Mucosa of gallbladder (tissue), 1 donor: Measurements from ENCODE around the gene ADCY1. TPM values are rescaled to one million over a fixed set of nuclear protein-coding genes. Genes with fewer than 3 reads are reported as not detected.
A peak's percentile ranks its signal among the peaks of the same experiment; 100 is the strongest.

Experiments
- DNase-seq: peaks from one replicate; pipeline ENCODE4 v3.0.0-alpha.2; 2020; ENCODE audit warnings: low spot score
- total RNA-seq: library from RNA; stranded (reverse); gene quantifications from one replicate; pipeline ENCODE4 v1.2.1, GENCODE V29; 2021
- donor health status: DM: no; HTN: no; CAD: no.

ADCY1 gene
- total RNA-seq, 1 donor from 2014 or later: 1.5 TPM

DNA sequence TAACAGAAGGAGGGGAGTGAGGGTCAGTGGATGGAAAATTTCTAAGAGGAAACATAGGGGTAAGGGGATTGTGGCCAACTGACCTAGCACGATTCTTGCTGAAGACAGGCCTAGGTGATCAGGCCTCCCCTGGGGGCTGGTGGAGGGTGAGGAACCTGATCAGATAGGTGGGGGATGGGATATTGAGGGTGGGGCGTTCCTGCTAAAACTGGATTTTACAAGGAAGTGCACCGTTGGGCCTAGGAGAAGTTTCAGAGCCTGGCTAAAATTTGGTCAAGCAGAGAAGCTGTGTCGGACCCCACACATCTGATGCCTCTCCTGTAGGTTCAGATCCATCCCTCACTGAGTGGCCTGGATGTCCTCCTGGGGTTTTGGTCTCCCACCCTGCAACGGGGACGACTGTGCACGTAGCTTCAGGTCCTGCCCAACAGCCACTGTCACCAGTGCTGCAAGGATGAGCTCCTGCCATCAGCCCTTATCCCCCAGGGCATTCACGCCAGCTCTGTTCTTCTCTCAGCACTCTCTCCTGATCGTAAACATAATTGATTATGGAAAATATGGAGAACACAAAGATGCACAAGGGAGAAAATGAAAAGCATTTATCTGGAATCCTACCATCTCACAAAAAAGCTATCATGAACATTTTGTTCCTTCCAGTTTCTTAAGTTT, 89.9 kb downstream of the ADCY1 start:
- DNase-seq: peak; percentile 6

- no peak for DNase-seq
These were observed 91.0 kb downstream of the ADCY1 start for GRCh38 chr7:45665172-45665571.

GRCh38 chr7:45670227-45670626, 96.1 kb downstream of the ADCY1 start:
- no peak for DNase-seq

DNA sequence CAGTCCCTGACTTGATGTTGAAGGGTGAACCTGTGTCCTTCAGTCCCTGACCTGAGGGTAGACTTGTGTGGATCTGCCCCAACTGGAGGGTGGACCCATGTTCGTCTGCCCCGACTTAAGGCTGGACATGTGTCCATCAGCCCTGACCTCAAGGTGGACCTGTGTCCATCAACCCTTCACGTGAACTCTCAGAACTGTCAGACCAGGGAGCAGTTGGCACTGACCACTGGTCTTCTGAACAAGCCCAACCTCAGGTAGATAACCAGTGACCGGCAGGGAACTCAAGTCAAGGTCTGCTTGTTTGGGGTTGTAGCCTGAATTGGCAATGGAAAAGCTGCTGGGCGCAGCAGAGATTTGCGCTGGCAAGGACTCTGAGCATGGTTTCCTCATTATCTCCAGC, 96.5 kb downstream of the ADCY1 start:
- peak; percentile 9 for DNase-seq

DNA sequence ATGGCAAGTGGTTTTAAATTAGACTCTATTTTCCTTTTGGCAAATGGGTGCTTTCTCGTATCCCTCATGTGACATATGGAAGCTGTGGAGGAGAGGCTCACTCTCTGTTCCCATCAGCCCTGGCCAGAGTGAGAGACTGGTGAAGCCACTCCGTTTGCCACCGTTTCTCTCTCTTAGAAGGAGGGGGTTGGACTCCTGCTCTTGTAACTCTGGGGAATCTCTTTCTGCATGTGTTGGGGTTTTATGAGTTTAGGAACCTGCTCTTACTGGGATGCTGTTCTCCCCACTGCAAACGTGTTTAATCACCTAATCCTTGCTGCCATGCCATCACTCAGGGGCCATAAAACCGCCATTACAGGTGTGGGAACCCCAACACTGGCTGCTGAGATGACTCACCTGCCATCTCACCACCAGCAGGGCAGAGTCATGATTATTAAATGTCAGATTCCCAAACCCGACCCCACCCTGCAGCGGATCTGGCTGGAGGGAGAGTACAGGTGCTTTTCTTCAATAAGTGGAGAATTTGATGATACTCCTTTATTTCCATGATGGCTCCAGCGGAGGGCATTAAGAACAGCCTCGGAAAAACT, 103.2 kb downstream of the ADCY1 start:
- no peak for DNase-seq

GRCh38 chr7:45679516-45679915, 105.3 kb downstream of the ADCY1 start:
- DNase-seq: no peak

- DNase-seq: no peak
These were observed 106.6 kb downstream of the ADCY1 start for GRCh38 chr7:45680776-45681175.

DNA sequence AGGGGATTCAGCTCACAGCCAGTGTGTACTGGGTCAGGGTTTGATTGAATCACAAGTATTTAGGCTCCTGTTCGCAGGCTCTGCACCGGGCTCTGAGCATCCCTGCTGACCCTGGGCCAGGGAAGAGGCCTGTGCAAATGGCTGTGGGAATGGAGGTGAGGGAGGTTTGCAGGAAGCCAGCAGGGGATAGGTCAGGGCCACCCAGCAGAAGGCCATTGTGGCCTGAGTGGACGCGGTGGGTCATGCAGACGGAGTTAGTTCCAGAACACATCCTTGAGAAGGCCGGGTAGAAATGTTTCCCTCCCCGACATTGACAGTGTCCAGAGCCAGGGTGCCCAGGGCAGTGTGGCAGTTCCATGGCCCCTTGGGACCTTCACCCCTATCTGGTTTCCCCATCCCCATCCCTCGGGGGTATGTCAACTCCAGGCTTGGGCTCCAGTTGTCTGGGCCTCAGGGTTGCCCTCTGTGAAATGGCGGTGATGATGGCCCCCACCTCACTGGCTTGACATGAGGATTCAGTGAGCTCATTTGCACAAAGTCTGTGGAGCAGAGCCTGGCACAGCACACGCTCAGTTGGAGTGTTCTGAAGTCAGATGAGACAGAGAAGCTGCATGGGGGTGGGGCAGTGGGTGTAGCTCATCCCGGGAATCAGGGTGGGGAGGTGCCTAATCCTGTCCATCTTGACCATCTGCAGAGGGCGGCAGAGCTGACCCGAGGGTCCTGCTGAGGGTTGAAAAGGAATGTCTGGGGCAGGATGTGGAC, 107.6 kb downstream of the ADCY1 start:
- peak; percentile 8 for DNase-seq

- DNase-seq: no peak
These were observed 108.2 kb downstream of the ADCY1 start for GRCh38 chr7:45682358-45682735.

GRCh38 chr7:45682836-45683555, 108.8 kb downstream of the ADCY1 start:
- no peak for DNase-seq

- no peak for DNase-seq
These were observed 109.5 kb downstream of the ADCY1 start for GRCh38 chr7:45683556-45684148.

- no peak for DNase-seq
These were observed 110.9 kb downstream of the ADCY1 start for GRCh38 chr7:45684910-45685618.

DNA sequence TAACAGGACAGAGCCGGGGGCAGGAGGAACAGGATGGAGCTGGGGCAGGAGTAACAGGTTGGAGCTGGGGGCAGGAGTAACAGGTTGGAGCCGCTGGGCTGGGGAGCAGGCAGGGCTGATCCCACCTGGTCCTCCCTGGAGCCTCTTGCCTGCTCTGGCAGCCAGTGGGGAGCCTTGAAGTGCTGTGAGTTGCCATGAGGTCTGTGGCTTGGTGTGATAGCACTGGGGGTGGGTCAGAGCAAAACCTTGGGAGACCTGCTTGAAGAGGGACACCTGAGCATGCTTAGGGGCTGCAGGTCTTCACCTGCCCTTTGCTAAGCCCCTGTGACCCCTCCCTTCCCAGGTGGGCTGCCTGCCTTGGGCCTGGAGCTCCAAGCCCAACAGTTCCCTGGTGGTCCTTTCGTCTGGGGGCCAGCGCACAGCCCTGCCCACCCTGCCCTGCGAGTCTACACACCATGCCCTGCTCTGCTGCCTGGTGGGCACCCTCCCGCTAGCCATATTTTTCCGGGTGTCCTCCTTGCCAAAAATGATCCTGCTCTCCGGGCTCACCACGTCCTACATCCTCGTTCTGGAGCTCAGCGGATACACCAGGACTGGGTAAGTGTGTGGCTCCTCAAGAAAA, 111.6 kb downstream of the ADCY1 start:
- DNase-seq: peak; percentile 8

DNA sequence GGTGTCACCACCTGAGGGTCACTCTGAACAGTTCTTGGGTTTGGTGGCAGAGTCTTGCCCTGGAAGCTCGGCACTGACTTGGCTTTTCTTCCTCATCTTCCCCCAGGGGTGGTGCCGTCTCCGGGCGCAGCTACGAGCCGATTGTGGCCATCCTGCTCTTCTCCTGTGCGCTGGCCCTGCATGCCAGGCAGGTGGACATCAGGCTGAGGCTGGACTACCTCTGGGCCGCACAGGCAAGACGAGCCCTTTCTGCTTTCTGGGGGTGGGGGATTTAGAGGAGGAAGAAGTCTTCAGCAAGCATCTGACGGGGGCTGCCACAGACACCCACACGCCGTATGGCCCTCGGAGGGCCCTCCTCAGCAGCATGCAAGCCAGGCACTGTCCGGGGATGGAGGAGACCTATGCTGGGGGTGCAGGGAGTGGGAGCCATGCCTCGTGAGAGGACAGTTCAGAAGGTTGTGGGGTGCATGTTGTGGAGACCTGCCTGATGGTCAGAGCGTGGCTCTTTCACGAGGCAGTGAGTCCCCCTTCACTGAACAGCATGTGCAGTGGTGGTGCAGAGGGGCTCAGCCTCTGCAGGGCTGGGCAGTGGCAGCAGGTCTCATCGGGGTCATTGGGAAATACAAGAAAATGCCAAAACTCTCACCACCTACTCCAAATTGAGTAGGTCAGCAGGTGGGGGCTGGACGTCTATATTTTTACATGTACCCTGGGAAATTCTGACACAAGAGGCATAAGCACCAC, 112.4 kb downstream of the ADCY1 start:
- DNase-seq: no peak

DNA sequence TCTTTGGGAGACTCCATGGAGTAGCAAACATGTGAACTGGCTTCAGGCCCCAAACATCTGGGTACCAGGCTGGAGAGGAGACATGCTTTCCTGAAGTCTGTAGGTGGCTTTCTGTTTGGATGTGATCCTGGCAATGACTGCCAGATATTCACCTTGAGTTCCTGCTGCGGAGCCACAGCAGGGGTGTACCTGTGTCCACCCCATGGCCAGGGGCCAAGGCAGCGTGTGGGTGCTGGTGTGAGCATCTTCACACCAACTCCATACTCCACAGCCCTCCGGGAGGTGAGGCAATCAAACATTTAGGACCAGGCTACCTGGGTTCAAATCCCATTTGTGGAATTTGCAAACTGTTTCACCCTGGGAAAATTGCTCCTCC, 113.0 kb downstream of the ADCY1 start:
- DNase-seq: no peak

GRCh38 chr7:45687721-45688120, 113.6 kb downstream of the ADCY1 start:
- DNase-seq: no peak

DNA sequence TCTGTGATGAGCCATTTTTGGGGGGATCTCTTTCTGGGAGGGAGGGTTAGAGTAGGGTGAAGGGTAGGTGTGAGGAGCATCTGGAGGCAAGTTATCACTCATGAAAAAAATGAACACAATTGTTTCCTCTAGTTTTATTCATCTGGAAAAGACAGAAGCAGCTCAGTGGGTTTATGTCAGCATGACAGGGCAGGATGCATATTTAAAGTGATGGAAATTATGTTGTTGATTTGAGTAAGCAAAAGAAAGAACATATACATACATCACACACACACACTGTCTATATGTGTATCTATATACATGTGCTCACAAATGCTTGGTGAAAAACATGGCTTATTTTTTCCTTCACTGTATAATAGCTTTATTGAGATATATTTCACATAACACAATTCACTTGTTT, 114.2 kb downstream of the ADCY1 start:
- DNase-seq: no peak

GRCh38 chr7:45689011-45689796, 115.0 kb downstream of the ADCY1 start:
- no peak for DNase-seq
